Kidney tubule cell (primary cell): ENCODE results near the gene HLA-DQB2.
"Not testable (repeated sequence)": the region's sequence is repeated elsewhere in the genome, so short reads cannot be mapped to it uniquely, and the experiment has no call there.

Experiments
- DNase-seq: peaks from one replicate; pipeline ENCODE4 v3.0.0-alpha.2; 2018; ENCODE audit warnings: low spot score

Gene HLA-DQB2

DNA sequence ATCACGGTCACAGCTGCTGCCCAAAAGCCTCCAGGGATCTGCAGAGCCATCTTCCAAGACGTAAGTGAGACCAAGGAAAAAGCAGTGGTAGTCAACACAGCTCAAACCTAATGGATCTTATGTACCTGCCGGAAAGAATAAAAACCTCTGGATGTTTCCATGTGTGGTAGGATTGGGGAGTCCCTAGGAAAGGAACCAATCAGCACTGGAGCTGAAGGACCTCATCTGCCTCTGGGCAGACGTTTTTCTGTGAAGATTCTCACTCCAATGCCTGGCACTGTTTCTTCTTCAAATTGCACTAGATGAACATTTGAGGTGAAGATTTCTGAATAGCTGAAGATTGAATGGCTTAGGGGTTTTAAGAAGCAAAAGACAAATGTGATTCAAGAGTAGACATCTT is at the start of gene HLA-DQB2:
Gene HLA-DQB2, minus strand, starts transcription at position 112 of the 400 bp plus-strand sequence. Its CDS starts 62 bp downstream, at position 50.
- DNase-seq, result no peak

DNA sequence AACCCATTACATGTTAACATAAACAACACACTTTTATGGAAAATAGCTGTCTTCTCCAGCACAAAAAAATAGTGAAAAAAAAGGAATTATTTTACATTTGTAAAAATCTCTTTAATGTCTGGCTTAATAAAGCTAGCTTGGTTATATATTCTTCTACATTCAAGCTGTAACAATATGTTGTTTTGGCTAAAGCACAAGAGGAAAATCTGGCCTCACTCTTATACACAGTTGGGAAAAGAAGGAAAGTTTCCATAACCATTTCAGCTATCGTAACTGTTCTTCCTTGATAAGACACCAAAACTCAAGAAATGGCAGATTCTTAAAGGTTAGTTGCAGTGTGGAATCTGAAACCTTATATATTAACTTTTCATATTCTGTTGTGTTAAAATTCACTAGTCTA is 45.8 kb upstream of the HLA-DQB2 start:
- no peak for DNase-seq

DNA sequence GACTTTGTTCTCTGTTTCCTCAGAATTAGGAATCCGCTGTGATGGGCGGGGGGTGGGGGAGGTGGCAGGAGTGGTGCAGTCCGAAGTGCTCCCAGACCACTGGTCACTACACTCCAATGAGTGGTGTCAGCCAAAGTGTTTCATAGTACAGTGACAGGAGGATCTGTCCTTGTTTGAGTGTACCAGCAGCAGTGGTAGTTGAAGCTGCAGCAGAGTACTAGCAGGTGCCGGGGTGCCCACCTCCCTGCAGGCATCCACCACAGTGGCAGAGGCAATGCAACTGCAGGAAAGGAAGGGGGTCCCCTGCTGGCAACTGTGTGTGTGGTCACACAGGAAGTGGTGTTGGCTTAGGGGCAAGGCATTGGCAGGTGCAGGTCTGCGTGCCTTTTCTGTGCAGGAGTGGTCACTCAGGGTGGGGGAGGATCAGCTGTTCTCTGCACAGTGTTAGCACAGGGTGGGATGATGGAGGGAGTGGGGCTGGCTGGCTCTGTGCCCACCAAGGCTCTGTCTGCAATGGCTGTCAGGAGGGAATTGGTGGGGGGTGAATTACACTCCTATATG is 43.8 kb upstream of the HLA-DQB2 start:
- no peak for DNase-seq

DNA sequence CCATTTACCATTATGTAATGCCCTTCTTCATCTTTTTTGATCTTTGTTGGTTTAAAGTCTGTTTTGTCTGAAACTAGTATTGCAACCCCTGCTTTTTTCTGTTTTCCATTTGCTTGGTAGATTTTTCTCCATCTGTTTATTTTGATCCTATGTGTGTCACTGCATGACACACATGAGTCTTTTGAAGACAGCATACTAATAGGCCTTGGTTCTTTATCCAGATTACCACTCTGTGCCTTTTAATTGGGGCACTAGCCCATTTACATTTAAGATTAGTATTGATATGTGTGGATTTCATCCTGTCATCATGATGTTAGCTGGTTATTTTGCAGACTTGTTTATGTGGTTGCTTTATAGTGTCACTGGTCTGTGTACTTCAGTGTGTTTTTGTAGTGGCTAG is 42.1 kb upstream of the HLA-DQB2 start:
- not testable (repeated sequence) for DNase-seq

DNA sequence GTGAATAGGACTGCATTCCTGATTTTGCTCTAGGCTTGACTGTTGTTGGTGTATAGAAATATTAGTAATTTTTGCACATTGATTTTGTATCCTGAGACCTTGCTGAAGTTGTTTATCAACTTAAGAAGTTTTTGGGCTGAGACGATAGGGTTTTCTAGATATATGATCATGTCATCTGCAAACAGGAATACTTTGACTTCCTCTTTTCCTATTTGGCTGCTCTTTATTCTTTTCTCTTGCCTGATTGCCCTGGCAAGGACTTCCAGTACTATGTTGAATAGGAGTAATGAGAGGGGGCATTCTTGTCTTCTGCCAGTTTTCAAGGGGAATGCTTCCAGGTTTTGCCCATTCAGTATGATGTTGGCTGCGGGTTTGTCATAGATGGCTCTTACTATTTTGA is 40.1 kb upstream of the HLA-DQB2 start:
- no peak for DNase-seq

DNA sequence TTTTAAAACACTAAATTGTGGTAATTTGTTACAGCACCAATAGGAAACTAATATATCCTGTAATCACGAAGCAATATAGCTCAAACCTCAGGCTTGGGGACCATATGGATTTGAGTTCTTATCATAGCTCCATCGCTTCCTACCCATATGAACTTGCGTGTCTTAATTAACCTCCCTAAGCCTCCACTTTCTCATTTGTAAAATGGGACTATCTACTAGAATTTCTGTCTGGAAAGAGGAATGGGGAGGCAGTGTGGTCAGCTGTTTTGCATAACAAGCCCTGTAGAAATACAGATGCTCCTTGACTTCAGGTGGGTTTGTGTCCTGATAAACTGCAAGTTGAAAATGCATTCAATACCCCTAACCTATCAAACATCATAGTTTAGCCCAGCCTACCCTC is 36.4 kb upstream of the HLA-DQB2 start:
- DNase-seq, result no peak

DNA sequence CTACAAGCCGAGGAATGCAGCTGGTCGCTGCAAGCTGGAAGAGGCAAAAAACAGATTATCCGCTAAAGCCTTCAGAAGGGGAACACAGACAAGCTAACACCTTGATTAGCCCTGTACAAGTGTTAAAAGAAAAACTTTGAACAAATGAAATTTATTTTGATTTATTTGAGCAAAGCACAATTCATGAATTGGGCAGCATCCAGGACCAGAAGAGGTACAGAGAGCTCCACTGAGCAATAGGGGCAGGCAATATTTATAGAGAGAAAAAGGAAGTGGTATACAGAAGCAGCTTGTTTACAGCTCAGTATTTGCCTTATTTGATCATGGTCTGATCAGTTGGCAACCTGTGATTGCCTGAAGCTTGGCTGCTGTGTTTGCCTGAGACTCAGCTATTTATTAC is 35.8 kb upstream of the HLA-DQB2 start:
- no peak for DNase-seq

DNA sequence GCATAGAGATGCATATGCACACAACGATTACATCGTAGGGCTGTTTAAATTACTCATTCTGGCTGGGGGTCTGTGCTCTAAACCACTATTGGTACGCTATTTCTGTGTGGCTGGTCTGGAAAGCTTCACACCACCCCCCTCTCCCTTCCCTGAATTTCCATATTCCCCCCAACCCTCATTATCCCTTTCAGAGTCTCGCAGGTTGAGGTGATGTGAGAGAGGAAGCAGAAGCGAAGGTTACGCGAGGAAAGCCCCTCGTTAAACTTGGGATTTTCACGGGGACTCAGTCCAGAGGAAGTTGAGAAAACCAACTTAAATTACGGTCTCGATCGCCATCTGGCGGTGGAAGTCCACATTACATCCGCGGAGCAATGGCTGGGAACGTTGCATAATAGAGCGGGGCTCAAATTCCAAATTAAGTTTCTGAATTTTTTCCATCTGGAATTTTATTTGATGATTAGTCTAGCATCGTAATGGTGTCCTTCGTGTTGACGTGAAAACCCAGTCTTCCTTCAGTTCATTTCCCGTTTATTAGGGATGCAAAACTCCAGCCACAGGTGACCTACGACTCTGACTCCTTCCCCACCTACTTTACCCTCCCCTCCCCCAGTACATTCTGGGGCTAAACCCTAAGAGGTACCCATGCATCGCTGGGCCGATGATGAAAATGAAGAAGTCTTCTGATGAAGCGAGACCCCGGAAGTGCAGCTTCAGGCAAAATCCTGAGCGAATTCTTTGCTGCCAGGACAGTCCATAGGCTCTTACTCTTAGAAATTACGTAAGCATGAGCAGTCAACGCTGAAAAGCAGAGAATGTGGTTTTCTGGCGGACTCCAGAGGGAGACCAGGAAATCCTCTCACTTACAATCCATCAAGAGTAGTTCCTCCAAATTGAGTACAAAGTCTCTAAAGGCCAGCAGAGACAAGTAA is 33.8 kb upstream of the HLA-DQB2 start:
- peak; percentile 64 for DNase-seq

DNA sequence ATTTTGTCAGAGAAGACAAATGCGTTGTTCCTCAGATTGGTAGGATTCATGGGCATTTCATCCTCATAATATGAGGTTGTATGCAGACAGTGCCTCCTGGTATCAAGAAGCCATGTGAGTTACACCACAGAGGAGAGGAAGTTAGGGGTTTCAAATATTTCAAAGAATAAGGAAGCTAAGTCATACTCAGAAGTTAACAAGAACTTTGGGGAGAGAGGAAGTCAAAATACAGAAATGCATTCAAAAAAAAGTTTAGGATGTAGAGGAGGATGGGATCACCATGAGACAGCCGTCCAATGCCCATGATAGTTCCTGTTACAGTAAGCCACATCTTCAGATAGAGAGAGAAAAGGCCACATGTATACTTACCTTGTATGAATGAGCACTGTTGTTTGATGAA is 31.2 kb upstream of the HLA-DQB2 start:
- DNase-seq, result no peak

DNA sequence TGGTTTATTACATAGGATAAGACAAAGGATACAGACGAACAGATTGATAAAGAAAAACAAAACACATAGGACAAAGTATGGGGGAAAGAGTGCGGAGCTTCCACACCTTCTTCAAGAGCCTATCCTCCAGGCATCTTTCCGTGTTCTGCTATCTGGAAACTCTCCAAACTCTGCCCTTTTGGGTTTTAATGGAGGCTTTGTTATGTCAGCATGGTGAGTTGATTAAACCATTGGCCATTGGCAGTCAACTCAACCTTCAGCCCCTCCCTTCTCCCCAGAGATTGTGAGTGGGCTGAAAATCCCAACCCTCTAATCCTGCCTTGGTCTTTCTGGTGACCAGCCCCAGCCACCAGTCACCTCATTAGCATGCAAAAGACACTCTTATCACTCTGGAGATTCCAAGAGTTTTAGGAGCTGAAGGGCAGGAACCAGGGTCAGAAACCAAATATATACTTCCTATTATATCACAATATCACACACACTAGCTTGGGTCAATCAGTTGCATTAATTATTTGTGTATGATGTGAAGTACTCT is 29.6 kb upstream of the HLA-DQB2 start:
- DNase-seq, result no peak

DNA sequence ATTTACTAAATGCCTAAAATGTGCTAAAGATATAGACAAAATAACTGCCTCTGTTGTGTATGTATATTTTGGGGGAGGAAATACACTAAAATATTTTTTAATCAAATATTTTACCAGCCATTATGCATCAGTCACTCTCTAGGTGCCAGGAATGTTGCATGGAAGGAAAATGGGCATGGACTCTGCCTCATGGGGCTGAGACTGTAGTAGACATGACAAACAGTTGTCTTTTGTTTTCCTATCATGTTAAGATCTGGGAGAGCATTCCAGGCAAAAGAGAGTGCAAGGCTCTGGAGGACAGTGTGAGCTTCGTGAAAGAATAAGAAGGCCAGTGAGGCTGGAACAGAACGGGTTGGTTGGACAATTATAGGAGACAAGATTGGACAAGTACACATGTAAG is 27.0 kb upstream of the HLA-DQB2 start:
- DNase-seq, result peak; percentile 50

DNA sequence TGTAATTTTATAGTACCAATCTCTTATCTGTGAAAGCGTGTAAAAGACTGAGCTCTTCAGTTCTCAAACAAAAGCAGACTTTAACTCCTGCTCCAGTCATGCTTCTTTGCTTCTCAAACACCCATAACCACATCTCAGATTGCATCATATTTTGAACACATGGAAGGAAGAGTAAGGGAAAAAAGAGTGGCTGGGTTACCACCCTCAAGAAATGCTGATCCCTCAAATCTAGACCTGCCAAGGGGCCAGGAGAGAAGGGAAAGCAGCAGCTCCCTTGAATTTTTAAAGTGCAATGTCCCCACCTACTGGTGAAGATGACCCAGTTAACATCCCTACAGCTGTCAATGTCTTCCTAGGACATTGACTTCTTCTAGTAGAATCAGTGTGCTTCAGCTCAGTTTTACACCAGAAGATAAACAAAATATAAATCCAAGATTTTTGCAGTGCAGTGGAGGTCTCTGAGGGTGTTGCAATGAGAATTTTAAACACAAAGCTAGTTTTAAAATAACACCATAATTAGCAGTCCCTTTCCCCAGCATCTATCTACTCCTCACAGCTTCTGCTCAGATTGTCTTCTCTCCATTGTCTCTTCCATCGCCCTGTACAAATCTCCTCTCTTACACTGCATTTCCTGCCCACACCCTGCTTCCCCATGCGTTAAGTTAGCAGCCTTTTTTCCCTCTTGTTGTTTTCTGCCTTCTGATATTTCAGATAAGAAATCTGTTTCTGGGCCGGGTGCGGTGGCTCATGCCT is 22.6 kb upstream of the HLA-DQB2 start:
- DNase-seq, result peak; percentile 62

DNA sequence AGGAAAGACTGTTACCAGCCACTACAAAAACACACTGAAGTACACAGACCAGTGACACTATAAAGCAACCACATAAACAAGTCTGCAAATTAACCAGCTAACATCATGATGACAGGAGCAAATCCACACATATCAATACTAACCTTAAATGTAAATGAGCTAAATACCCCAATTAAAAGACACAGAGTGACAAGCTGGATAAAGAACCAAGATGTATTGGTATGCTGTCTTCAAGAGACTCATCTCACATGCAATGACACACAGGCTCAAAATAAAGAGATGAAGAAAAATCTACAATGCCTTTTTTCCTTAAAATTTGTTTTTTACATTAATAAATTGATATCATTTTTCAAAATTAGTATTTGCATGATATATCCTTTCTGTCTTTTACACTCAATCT is 19.6 kb upstream of the HLA-DQB2 start:
- not testable (repeated sequence) for DNase-seq

DNA sequence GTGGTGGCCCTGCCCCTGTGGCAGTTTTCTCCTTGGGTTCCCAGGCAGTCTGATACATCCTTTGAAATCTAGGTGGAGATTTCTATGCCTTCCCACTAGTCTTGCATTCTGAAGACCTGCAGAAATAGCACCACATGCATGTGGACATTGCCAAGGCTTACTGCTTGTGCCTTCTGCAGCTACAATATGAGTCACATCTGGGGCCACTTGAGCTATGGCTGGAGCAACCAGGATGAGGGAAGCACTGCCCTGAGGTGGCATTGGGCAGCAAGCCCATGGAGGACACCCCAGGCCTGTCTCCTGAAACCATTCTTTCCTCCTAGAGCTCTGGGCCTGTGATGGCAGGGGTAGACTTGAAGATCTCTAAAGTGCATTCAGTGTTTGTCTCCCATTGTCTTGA is 15.7 kb upstream of the HLA-DQB2 start:
- no peak for DNase-seq

DNA sequence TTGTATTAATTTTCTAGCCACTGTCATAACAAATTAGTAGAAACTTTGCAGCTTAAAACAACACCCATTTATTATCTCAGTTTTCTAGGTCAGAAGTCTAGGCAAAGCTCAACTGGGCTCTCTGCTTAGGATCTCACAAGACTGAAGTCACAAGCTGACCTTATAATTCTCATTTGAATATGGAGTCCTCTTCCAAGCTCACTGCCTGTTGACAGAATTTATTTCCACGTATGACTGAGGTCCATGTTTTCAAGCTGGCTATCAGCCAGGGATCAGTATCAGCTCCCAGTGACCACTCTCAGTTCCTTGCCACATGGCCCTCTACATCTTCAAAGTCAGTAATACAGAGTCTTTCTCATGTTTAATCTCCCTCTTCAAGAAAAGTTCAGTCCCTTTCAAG is 11.7 kb upstream of the HLA-DQB2 start:
- DNase-seq, result no peak

DNA sequence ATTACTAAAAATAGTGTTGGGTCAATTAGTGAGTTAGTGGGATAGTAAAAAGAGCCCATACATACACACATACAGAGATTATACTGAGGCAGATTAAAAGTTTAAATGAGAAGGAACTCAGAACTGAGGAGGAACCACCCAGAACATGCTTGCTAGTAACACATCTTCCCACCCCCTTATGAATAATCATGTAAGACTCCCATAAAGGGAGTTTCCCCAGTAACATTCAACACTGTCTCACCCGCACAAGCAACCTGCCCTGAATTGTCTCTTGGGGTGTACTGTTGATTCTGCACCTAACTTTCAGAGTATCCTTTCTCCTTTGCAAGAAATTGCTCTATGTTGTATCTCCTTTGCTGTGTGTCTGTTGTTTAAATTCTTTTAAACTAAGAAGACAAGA is 11.1 kb upstream of the HLA-DQB2 start:
- DNase-seq, result no peak

DNA sequence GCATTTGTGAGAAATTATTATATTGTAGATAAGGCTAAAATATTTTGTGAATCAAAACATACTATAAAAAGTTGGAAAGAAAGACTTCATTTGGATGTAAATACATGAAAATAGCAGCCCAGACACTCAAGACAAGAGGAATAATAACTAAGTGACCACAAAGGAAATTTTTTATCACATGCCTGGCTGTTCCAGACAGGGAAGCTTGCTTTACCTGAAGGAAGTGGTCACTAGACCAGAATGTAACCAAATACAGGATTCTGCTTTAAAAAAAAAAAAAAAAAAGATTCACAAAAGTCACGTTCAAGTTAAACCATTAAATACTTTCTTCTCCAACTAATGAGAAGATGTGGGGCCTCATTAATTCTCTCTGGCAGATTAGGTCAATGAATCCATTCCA is 9.3 kb upstream of the HLA-DQB2 start:
- DNase-seq, result peak; percentile 62

DNA sequence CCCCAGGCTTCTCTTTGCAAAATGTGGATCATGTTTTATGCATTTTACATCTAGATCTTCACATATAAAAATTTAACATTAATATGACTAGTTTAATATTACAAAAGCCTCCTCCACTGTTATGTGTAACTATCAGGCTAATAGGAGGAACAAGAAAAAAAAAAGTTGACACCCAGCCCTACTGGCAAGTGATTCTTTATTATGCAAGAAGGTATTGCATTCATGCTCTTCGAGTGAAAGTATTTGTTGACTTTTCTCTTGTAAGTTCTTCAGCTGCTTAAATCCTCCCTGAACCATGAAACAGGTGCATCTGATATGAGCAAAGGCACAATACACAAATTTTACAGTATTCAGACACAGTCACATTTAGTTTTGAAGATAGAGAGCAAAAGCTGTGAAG is 716 bp upstream of the HLA-DQB2 start:
- DNase-seq, result no peak

DNA sequence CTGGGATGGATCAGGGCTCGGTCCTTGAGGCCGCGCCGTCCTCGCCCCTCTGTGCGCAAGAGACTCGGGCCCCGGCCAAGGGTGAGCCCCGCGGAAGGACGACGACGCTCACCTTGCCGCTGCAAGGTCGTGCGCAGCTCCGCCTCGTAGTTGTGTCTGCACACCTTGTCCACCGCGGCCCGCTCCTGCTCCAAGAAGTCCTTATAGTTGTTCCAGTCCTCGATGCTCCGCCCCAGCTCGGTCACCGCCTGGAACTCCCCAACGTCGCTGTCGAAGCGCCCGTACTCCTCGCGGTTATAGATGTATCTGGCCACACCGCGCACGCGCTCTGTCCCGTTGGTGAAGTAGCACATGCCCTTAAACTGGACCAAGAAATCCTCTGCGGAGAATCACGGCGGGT is 1.8 kb downstream of the HLA-DQB2 start:
- DNase-seq, result no peak

DNA sequence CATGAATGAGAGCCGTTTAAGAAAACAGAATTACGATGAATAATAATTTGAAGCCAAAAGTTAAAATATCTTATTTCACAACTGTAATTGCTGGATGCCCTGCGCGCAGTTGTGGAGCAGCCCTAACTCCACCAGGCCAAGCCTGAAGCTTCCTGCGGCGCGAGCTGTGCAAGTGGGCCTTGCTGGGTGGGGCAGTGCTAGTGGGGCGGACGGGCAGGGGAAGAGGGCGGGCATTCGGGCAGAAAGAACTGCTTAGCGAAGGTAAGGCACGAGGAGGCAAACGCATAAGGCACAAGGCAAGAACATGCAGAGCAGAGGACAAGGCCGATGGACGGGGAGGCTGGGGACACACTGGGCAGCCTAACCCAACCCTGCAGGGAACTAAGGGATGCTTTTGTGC is 2.3 kb downstream of the HLA-DQB2 start:
- no peak for DNase-seq

DNA sequence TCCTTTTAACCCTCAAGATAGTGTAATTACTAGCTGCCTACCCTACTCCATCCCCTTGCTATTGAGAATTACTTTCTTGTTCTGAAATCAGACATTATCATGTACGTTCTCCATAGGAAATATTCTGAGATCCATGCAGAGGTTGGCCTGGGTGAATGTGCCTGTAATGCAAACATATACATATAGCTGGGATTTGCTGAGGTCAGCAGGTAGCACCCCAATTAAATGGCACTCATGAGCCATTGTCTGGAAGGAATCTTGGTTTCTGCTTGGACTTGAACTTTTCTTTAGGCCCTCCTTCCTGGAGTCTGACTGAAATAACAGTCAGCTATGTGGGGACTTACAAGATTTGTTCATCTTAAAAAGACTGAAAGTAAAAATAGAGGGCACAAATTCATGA is 3.7 kb downstream of the HLA-DQB2 start:
- no peak for DNase-seq

DNA sequence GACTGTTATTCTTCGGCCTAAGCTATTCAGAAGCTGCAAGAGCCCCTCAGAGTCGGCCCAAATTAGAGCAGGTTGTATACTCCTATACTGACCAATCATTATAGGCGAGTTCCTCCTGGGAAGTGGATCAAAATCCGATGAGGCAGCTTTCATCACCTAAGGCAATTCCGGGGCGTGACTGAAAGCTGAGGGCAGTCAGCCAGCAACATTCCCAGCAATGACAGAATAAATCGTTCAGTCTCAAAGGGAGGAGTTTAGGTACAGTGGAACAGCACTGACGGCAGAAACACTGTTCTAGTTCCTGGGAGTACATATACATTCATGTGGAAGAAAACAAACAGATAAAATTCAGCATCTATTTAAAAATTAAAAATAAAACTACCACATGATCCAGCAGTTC is 10.8 kb downstream of the HLA-DQB2 start:
- DNase-seq, result peak; percentile 7

DNA sequence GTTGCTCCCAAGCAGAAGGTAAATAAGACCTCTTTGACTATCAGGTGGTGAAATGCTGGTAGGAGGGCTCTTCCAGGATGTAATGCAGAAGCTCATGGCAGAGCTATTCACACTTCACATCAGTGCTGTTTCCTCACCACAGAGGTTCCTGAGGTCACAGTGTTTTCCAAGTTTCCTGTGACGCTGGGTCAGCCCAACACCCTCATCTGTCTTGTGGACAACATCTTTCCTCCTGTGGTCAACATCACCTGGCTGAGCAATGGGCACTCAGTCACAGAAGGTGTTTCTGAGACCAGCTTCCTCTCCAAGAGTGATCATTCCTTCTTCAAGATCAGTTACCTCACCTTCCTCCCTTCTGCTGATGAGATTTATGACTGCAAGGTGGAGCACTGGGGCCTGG is 17.7 kb downstream of the HLA-DQB2 start:
- not testable (repeated sequence) for DNase-seq
